Endodermal cell (in vitro differentiated cells): ENCODE measurements around the gene MICAL3. TPM values are rescaled to one million over a fixed set of nuclear protein-coding genes. Genes with fewer than 3 reads are reported as not detected.

Experiments
- DNase-seq: peaks from one replicate; pipeline ENCODE4 v3.0.0-alpha.2; 2017
- H3K27ac ChIP-seq: 2 replicates; pipeline ENCODE4 v1.5.1; 2013; ENCODE audit warnings: mild to moderate bottlenecking, low read depth, low read length, moderate library complexity
- H3K27me3 ChIP-seq: 2 replicates; pipeline ENCODE4 v1.6.1; 2013; ENCODE audit warnings: mild to moderate bottlenecking, low read length, moderate library complexity; ENCODE audit not compliant: insufficient read depth, control insufficient read depth, poor library complexity, severe bottlenecking
- H3K36me3 ChIP-seq: 2 replicates; pipeline ENCODE4 v1.7.0; 2013; ENCODE audit warnings: mild to moderate bottlenecking, low read length, moderate library complexity; ENCODE audit not compliant: control insufficient read depth, insufficient read depth
- H3K4me1 ChIP-seq: one replicate; pipeline ENCODE4 v1.7.0; 2013; ENCODE audit warnings: low read length; ENCODE audit not compliant: control insufficient read depth, insufficient read depth
- H3K4me3 ChIP-seq: 2 replicates; pipeline ENCODE4 v1.5.1; 2013; ENCODE audit warnings: mild to moderate bottlenecking, low read length, moderate library complexity
- H3K9ac ChIP-seq: 2 replicates; pipeline ENCODE4 v1.6.1; 2013; ENCODE audit warnings: mild to moderate bottlenecking, low read length, moderate library complexity; ENCODE audit not compliant: poor library complexity, severe bottlenecking; ENCODE audit errors: extremely low read depth
- H3K9me3 ChIP-seq: 2 replicates; pipeline ENCODE4 v1.6.1; 2013; ENCODE audit warnings: mild to moderate bottlenecking, low read length, moderate library complexity; ENCODE audit not compliant: control insufficient read depth
- H3K27ac Mint-ChIP-seq: 2 replicates; pipeline ENCODE4 v1.8.0; 2020; ENCODE audit warnings: mixed read lengths
- H3K27me3 Mint-ChIP-seq: 2 replicates; pipeline ENCODE4 v1.8.0; 2021; ENCODE audit warnings: mild to moderate bottlenecking, mixed read lengths; ENCODE audit not compliant: insufficient read depth
- H3K36me3 Mint-ChIP-seq: 2 replicates; pipeline ENCODE4 v1.8.0; 2020; ENCODE audit warnings: low read depth, mixed read lengths
- H3K4me1 Mint-ChIP-seq: 2 replicates; pipeline ENCODE4 v1.8.0; 2020; ENCODE audit warnings: mixed read lengths
- H3K4me3 Mint-ChIP-seq: 2 replicates; pipeline ENCODE4 v1.8.0; 2020; ENCODE audit warnings: mild to moderate bottlenecking, moderate library complexity, mixed read lengths
- H3K9me3 Mint-ChIP-seq: 2 replicates; pipeline ENCODE4 v1.8.0; 2020; ENCODE audit warnings: mild to moderate bottlenecking, mixed read lengths
- CTCF ChIP-seq: fragments of 200-600 bp; sonication (generic); conservative IDR thresholded peaks from 2 replicates; pipeline ENCODE4 v1.5.0; 2021; ENCODE audit warnings: antibody characterized with exemption, mild to moderate bottlenecking
- WGBS, 2 experiments: methylation state at CpG; one replicate each; pipeline versions ENCODE4 v1.1.5 to v1.1.7; 2013; ENCODE audit warnings: missing lambda C conversion rate in 2 of 2, mixed read lengths in 1 of 2; ENCODE audit not compliant: insufficient coverage in 1 of 2, insufficient read length in 1 of 2; 5-methylcytosine and 5-hydroxymethylcytosine counted together
- total RNA-seq, 2 donors: library from RNA; stranded (reverse); fragmentation: NEBNext Ultra II Directional in 1 of 2; extraction: Animal tissue kit (Norgen Biotek cat#: 25700) in 1 of 2; gene quantifications; 2 replicates in 1 of 2; 3 replicates in 1 of 2; pipeline ENCODE4 v1.2.1, GENCODE V29; 2021

The MICAL3 gene
- total RNA-seq, 2 donors from 2014 or later: 42.8 to 48.1 TPM

GRCh38 chr22:17753401-17753989, 270.9 kb downstream of the MICAL3 start:
- no peaks in the 10 kb centered on the region for H3K36me3 Mint-ChIP-seq
- no peak overlapping the region for H3K27ac ChIP-seq
- no peak overlapping the region for H3K9ac ChIP-seq
- H3K27ac Mint-ChIP-seq: no peak overlapping the region
- no peaks in the 10 kb centered on the region for H3K27me3 Mint-ChIP-seq
- no peaks in the 10 kb centered on the region for H3K4me1 ChIP-seq
- H3K4me3 Mint-ChIP-seq: no peak overlapping the region
- no peaks in the 10 kb centered on the region for H3K4me1 Mint-ChIP-seq
- DNase-seq: no peak
- 96 to 98% methylated on average over 9 to 13 of the region's 13 CpGs for WGBS, 2 experiments
- no peak for TF ChIP-seq CTCF
- no peaks in the 10 kb centered on the region for H3K36me3 ChIP-seq
- H3K9me3 Mint-ChIP-seq: no peaks in the 10 kb centered on the region
- H3K27me3 ChIP-seq: no peaks in the 10 kb centered on the region
- H3K9me3 ChIP-seq: no peaks in the 10 kb centered on the region
- no peak overlapping the region for H3K4me3 ChIP-seq

GRCh38 chr22:17751596-17751995, 272.8 kb downstream of the MICAL3 start:
- Histone ChIP-seq H3K9ac (no peak overlapping the region), H3K4me3 (no peak overlapping the region), H3K36me3 (no peaks in the 10 kb centered on the region), H3K27me3 (no peaks in the 10 kb centered on the region), H3K4me1 (no peaks in the 10 kb centered on the region), H3K9me3 (no peaks in the 10 kb centered on the region), H3K27ac (no peak overlapping the region)
- no peaks in the 10 kb centered on the region for H3K36me3 Mint-ChIP-seq
- no peaks in the 10 kb centered on the region for H3K4me1 Mint-ChIP-seq
- no peaks in the 10 kb centered on the region for H3K9me3 Mint-ChIP-seq
- no peak overlapping the region for H3K4me3 Mint-ChIP-seq
- no peak for DNase-seq
- WGBS, 2 experiments: 94 to 95% methylated on average over 3 to 6 of the region's 6 CpGs
- H3K27ac Mint-ChIP-seq: no peak overlapping the region
- H3K27me3 Mint-ChIP-seq: no peaks in the 10 kb centered on the region
- no peak for TF ChIP-seq CTCF

- Histone ChIP-seq H3K27me3 (no peaks in the 10 kb centered on the region), H3K4me1 (no peaks in the 10 kb centered on the region), H3K27ac (no peak overlapping the region), H3K9ac (no peak overlapping the region), H3K36me3 (no peaks in the 10 kb centered on the region), H3K9me3 (no peaks in the 10 kb centered on the region), H3K4me3 (no peak overlapping the region)
- no peak overlapping the region for H3K27ac Mint-ChIP-seq
- no peak for TF ChIP-seq CTCF
- H3K27me3 Mint-ChIP-seq: no peaks in the 10 kb centered on the region
- no peaks in the 10 kb centered on the region for H3K4me1 Mint-ChIP-seq
- H3K4me3 Mint-ChIP-seq: no peak overlapping the region
- WGBS, 2 experiments: 92% methylated on average over 23 to 35 of the region's 35 CpGs
- no peak for DNase-seq
- H3K9me3 Mint-ChIP-seq: no peaks in the 10 kb centered on the region
- H3K36me3 Mint-ChIP-seq: no peaks in the 10 kb centered on the region
These were observed 274.6 kb downstream of the MICAL3 start for GRCh38 chr22:17749605-17750395.
